Fibroblast of mammary gland (primary cell): ENCODE results near the gene STX12.
"Not testable (repeated sequence)": the region's sequence is repeated elsewhere in the genome, so short reads cannot be mapped to it uniquely, and the experiment has no call there.

Experiments
- DNase-seq: peaks from one replicate; pipeline ENCODE4 v3.0.0-alpha.2; 2010; ENCODE audit warnings: low read depth
- H3K4me3 ChIP-seq: 2 replicates; pipeline ENCODE4 v1.5.1; 2011; ENCODE audit warnings: low read depth, mild to moderate bottlenecking, low read length, moderate library complexity; ENCODE audit not compliant: control insufficient read depth
- CTCF ChIP-seq: conservative IDR thresholded peaks from 2 replicates; pipeline ENCODE4 v1.5.1; 2011; ENCODE audit warnings: low read depth, low read length, inconsistent platforms; ENCODE audit not compliant: control insufficient read depth, insufficient read depth

STX12 gene

GRCh38 chr1:27868556-27868931 is 95.5 kb downstream of the STX12 start:
- H3K4me3 ChIP-seq, result no peak overlapping the region
- DNase-seq, result no peak
- no peak for TF ChIP-seq CTCF

DNA sequence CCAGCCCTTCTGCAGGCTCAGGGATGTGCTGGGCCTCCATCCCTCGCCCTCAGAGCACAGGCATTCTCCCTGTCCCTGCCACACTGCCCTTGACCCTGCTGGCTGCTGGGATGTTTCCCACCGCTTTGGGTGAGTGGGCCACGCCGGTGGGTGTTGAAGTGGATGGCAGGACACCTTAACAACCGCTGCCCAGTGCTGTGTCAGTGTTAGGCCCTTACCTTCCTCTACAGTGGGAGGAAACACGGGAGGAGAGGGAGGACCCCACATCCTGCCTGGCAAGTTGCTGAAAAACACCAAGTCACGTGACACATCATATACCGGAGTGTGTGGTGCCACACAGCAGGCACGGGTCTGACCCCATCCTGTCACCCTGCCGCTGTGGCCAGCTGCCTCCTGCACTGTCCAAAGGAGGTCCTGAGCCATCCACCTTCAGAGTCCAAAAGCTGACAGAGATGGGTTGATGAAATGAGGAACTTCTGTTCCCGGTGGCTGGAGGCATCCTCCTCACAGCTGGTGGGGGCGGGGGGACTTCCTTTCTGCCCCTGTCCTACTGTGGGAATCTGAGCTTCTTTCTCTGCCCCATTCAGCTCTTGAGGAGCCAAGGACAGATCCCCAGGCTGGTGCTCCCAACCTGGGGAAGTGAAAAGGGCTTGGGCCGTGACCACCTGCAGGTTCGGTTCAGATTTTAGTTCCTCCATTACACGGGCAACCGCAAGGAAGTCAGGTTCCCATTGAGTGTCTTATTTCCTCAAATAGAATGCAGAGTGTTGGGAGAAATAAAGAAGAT is 96.1 kb downstream of the STX12 start:
- no peak overlapping the region for H3K4me3 ChIP-seq
- TF ChIP-seq CTCF, result no peak
- DNase-seq, result no peak

DNA sequence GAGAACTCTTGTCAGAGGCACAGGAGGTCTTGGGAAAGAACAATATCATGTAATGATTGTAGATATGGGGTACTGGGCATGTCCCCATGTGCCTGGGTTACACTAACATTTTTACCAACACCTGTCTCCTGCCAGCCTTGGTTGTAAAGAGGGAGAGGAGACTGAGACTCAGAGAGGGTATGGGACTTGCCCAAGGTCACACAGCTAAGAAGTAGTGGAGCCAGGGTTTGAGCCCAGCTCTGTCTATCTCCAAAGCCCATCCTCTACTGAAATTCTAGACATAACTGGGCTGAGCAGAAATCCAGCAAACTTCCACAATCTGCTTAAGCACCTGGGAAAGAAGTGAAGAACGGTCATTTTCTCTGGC is 96.7 kb downstream of the STX12 start:
- no peak for DNase-seq
- H3K4me3 ChIP-seq, result no peak overlapping the region
- TF ChIP-seq CTCF, result no peak

DNA sequence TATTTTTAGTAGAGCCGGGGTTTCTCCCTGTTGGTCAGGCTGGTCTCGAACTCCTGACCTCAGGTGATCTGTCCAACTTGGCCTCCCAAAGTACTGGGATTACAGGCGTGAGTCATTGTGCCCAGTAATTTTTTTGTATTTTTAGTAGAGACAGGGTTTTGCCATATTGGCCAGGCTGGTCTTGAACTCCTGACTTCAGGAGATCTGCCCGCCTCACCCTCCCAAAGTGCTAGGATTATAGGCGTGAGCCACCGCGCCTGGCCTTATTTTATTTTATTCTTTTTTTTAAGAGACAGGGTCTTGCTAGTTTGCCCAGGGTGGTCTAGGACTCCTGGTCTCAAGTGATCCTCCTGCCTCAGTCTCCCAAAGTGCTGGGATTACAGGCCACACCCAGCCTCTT is 98.1 kb downstream of the STX12 start:
- not testable (repeated sequence) for H3K4me3 ChIP-seq, DNase-seq

DNA sequence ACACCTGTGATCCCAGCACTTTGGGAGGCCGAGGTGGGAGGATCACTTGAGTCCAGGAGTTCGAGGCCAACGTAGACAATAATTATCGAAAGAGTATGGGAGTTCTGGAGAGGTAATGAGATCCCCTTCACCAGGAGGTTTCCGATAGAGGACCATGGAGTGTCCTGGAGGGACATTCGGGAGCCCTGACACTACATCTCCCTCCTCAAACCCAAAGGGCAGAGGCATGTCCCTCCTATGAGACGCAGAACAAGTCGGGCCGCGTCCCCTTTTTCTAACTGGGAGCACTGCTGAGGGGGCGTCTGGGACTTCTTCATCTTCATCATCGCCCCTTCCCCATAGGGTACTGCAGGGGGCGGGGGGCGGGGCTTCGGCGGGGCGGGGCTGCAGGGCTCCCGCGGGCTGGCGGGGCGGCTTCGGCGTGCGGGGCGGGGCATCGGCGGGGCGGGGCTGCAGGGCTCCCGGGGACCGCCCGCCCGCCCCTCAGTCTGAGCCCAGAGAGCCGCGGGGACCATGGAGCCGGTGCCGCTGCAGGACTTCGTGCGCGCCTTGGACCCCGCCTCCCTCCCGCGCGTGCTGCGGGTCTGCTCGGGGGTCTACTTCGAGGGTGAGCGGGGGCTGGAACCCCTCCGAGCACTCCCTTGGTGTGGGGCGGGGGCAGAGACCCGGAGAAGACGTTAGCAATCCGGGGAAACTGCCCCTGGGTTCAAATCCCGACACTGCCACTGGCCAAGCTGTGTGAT is 99.2 kb downstream of the STX12 start, which contains the start of gene THEMIS2:
Gene THEMIS2 (plus strand): TSS at position 486 of the 743 bp plus-strand sequence. CDS start 28 bp downstream, at position 514.
- peak within 1 kb of the TSS; percentile 75 for H3K4me3 ChIP-seq
- no peak for TF ChIP-seq CTCF
- DNase-seq, result peak; percentile 14

DNA sequence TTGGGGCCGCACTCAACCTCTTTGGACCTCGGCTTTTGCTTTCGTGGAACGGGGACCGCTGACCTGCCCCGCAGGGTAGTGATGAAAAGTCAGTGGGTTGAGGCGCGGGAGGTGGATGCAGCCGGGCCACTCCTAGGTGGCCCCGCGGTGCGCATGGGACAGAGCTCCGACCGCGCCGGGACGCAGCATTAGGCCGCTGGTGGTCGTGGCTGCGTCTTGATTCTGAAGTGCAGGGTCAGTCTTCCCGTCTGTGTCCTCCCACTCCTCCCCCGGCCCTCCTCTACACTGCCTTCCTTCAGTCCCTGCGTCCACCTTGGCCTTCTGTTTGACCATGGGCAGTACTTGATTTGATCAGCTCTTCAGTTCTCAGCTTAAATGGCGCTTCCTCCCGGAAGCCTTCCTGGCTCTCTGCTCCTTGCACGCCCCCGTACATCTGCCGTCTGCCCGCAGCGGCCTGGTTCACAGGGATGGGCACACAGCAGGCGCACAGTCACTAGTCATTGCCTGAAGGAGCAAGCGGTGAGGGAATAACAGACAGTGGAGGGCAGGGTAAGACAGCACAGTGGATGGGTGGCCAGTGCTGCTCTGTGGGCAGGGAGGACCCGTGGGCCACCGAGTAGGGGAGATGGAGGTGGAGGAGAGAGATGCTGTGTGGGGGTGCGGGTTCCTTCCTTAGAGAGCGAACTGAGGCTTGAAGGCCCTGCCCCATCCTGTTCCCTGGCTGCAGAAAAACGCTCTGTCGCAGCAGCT is 100.0 kb downstream of the STX12 start:
- peak overlapping the region; percentile 75 for H3K4me3 ChIP-seq
- DNase-seq, result peak; percentile 67
- no peak for TF ChIP-seq CTCF

DNA sequence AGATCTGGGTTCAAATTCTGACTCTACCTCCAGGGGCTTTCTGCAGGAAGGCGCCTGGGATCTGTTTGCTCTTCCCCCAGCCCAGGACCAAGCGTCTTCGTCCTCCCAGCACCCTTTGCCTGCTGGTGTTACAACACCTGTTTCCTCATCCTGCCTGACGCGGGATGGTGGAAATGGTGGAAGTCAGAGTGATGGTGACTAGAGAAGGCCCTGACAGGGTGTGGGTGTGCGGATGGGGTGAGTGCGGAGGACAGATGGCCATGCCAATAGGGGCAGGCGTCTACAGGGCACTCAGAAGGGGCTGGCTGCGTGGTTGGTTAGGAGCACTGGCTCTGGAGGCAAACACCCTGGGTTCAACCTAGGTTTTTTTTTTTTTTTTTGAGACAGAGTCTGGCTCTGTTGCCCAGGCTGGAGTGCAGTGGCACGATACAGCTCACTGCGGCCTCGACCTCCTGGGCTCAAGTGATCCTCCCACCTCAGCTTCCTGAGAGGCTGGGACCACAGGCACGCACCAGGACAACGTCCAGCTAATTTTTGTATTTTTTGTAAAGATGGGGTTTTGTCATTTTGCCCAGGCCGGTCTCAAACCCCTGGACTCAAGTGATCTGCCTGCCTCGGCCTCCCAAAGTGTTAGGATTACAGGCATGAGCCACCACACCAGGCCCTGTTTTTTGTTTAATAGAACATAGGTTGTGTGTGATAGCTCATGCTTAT is 100.8 kb downstream of the STX12 start:
- no peak for TF ChIP-seq CTCF
- no peak for DNase-seq
- no peak overlapping the region for H3K4me3 ChIP-seq
